ENCODE results near the gene FSTL5.

FSTL5 gene

GRCh38 chr4:162164906-162165510 lies 1.2 kb upstream of the FSTL5 start:
- H3K27ac Mint-ChIP-seq: no peak overlapping the region
- H3K4me1 Mint-ChIP-seq: peaks cover 14% of the 10 kb centered on the region
- TF ChIP-seq CTCF (IDR thresholded peaks at IDR 0.05): no peak
- no peaks in the 10 kb centered on the region for H3K36me3 Mint-ChIP-seq (ENCODE audit: low read depth)
- DNase-seq: no peak
- no peaks in the 10 kb centered on the region for H3K9me3 Mint-ChIP-seq
- H3K4me3 Mint-ChIP-seq: peak overlapping the region; percentile 100
- H3K27me3 Mint-ChIP-seq (ENCODE audit: low read depth, poor library complexity): peaks cover 4% of the 10 kb centered on the region

- Mint-ChIP-seq H3K36me3 (ENCODE audit: low read depth) (no peaks in the 10 kb centered on the region), H3K4me3 (no peak overlapping the region), H3K27me3 (ENCODE audit: low read depth, poor library complexity) (peaks cover 4% of the 10 kb centered on the region), H3K4me1 (peaks cover 14% of the 10 kb centered on the region), H3K9me3 (no peaks in the 10 kb centered on the region), H3K27ac (no peak overlapping the region)
- DNase-seq: no peak
- TF ChIP-seq CTCF (IDR thresholded peaks at IDR 0.05): no peak
These were observed 1.1 kb downstream of the FSTL5 start for GRCh38 chr4:162162672-162163071.

GRCh38 chr4:162157241-162157640 lies 6.6 kb downstream of the FSTL5 start:
- no peak for TF ChIP-seq CTCF (IDR thresholded peaks at IDR 0.05)
- H3K27ac Mint-ChIP-seq: no peak overlapping the region
- no peak overlapping the region for H3K4me3 Mint-ChIP-seq
- H3K27me3 Mint-ChIP-seq (ENCODE audit: low read depth, poor library complexity): peaks cover 4% of the 10 kb centered on the region
- H3K4me1 Mint-ChIP-seq: no peaks in the 10 kb centered on the region
- no peaks in the 10 kb centered on the region for H3K36me3 Mint-ChIP-seq (ENCODE audit: low read depth)
- no peak for DNase-seq
- no peaks in the 10 kb centered on the region for H3K9me3 Mint-ChIP-seq

GRCh38 chr4:162154862-162155540 lies 8.8 kb downstream of the FSTL5 start:
- H3K4me1 Mint-ChIP-seq: peaks cover 5% of the 10 kb centered on the region
- no peaks in the 10 kb centered on the region for H3K36me3 Mint-ChIP-seq (ENCODE audit: low read depth)
- TF ChIP-seq CTCF (IDR thresholded peaks at IDR 0.05): no peak
- H3K27ac Mint-ChIP-seq: no peak overlapping the region
- DNase-seq: no peak
- no peak overlapping the region for H3K4me3 Mint-ChIP-seq
- H3K27me3 Mint-ChIP-seq (ENCODE audit: low read depth, poor library complexity): peaks cover 4% of the 10 kb centered on the region
- no peaks in the 10 kb centered on the region for H3K9me3 Mint-ChIP-seq

GRCh38 chr4:162151850-162152249 lies 11.9 kb downstream of the FSTL5 start:
- H3K4me3 Mint-ChIP-seq: no peak overlapping the region
- peaks cover 4% of the 10 kb centered on the region for H3K27me3 Mint-ChIP-seq (ENCODE audit: low read depth, poor library complexity)
- peak overlapping the region; percentile 47 for H3K27ac Mint-ChIP-seq

More at GRCh38 chr4:162151850-162152249, 11.9 kb downstream of the FSTL5 start:
- no peak for TF ChIP-seq CTCF (IDR thresholded peaks at IDR 0.05)
- peaks cover 5% of the 10 kb centered on the region for H3K4me1 Mint-ChIP-seq
- no peaks in the 10 kb centered on the region for H3K9me3 Mint-ChIP-seq
- DNase-seq: no peak
- no peaks in the 10 kb centered on the region for H3K36me3 Mint-ChIP-seq (ENCODE audit: low read depth)
